Measurements from ENCODE around the gene FUT4.

DNA sequence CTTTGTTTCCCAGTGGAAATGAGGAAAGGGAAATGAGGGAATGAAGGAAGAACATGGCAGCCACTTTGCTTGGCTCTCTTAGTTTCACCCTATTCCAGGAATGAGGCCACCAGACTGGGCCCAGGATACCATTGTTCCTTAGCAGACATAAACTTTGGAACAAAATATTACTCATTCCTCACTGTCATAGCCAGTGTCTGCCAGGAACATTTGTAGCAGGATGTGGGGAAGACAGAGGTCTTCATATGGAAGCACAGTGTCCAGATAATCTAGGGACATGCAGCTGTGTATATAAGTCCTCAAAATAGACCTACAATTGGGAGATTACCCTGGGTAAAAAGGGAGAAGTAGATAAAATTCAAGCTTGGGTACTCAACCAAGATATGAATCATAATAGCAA lies 15.2 kb upstream of the FUT4 start:
- TF ChIP-seq, protein P1, sequence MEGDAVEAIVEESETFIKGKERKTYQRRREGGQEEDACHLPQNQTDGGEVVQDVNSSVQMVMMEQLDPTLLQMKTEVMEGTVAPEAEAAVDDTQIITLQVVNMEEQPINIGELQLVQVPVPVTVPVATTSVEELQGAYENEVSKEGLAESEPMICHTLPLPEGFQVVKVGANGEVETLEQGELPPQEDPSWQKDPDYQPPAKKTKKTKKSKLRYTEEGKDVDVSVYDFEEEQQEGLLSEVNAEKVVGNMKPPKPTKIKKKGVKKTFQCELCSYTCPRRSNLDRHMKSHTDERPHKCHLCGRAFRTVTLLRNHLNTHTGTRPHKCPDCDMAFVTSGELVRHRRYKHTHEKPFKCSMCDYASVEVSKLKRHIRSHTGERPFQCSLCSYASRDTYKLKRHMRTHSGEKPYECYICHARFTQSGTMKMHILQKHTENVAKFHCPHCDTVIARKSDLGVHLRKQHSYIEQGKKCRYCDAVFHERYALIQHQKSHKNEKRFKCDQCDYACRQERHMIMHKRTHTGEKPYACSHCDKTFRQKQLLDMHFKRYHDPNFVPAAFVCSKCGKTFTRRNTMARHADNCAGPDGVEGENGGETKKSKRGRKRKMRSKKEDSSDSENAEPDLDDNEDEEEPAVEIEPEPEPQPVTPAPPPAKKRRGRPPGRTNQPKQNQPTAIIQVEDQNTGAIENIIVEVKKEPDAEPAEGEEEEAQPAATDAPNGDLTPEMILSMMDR (conservative IDR thresholded peaks at IDR 0.05; ENCODE audit: low read length): no peak
- no peak for TF ChIP-seq EZH2phosphoT487 (IDR thresholded peaks at IDR 0.05; ENCODE audit: borderline replicate concordance, low read depth, low read length)

All from OCI-LY7 (cell line).